Measurements from ENCODE around the gene GAS2L1.

GAS2L1 gene

DNA sequence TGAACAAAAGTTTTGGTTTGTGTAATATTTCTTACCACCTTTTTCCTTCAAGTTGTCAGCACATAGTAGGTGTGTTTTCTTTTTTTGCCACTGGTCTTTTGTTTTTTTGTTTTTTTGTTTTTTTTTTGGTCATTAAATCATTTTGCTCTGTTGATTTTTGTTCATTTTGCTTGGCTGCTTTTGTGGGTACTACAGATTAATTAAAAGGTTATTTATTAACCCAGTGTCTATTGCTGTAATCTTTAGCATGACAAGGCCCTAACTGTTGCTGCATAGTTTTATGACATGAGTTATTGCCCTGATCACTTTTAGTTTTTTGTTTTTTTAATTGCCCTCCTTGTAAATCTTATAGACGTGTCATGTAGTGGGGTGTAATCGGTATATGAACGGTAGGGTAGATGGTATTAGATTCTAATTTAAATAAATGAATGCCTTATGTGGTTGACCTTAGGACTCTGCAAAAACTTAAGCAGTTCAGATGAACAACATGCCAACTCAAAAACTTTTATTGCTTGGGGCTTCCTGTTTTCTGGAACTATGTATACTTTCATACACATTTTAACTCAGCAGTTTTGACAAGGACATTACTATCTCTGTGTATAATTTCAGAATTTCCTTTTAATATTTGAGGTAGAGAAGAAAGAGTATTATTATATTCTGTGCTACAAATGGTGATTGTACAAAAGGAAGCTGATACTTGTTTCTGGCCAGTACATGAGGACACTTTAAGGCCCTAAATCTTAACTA lies 30.5 kb upstream of the GAS2L1 start:
- H3K4me3 ChIP-seq (ENCODE audit: low read depth, low read length): no peak overlapping the region
- no peak for DNase-seq (ENCODE audit: low read depth)
- TF ChIP-seq, protein P1, sequence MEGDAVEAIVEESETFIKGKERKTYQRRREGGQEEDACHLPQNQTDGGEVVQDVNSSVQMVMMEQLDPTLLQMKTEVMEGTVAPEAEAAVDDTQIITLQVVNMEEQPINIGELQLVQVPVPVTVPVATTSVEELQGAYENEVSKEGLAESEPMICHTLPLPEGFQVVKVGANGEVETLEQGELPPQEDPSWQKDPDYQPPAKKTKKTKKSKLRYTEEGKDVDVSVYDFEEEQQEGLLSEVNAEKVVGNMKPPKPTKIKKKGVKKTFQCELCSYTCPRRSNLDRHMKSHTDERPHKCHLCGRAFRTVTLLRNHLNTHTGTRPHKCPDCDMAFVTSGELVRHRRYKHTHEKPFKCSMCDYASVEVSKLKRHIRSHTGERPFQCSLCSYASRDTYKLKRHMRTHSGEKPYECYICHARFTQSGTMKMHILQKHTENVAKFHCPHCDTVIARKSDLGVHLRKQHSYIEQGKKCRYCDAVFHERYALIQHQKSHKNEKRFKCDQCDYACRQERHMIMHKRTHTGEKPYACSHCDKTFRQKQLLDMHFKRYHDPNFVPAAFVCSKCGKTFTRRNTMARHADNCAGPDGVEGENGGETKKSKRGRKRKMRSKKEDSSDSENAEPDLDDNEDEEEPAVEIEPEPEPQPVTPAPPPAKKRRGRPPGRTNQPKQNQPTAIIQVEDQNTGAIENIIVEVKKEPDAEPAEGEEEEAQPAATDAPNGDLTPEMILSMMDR (IDR thresholded peaks at IDR 0.05; ENCODE audit: insufficient read depth, low read depth, low read length, missing control alignments): no peak

DNA sequence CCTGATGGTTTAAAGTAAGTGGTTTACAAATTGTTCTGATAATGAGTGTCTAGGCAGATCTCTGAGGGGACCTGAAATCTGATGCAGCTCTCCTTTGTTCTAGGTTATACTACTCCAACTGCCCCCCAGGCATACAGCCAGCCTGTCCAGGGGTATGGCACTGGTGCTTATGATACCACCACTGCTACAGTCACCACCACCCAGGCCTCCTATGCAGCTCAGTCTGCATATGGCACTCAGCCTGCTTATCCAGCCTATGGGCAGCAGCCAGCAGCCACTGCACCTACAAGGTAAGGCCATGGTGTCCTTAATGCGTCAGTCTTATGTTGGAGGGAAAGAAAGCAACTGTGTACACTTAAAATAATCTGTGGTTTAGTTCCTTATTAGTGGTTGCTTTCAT lies 28.5 kb upstream of the GAS2L1 start:
- H3K4me3 ChIP-seq (ENCODE audit: low read depth, low read length): no peak overlapping the region
- no peak for DNase-seq (ENCODE audit: low read depth)
- TF ChIP-seq, protein P1 (IDR thresholded peaks at IDR 0.05; ENCODE audit: insufficient read depth, low read depth, low read length, missing control alignments): no peak

DNA sequence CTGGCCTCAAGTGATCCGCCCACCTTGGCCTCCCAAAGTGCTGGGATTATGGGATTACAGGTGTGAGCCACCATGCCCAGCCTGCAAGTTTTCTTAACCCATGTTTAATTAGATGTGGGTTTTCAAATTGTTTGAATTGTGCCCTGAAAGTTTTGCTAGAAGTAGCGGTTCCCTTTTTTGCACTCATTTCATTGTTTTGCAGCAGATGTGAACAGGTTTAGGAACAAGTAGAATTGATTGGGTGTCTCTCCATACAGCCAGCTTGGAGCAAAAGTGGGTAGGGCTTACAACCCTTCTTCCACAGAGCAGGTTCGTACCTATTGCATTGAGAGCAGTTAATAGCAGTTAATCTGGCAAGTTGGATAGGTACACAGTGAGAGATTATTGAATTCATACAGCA lies 22.3 kb upstream of the GAS2L1 start:
- TF ChIP-seq, protein P1 (IDR thresholded peaks at IDR 0.05; ENCODE audit: insufficient read depth, low read depth, low read length, missing control alignments): no peak
- DNase-seq (ENCODE audit: low read depth): no peak

DNA sequence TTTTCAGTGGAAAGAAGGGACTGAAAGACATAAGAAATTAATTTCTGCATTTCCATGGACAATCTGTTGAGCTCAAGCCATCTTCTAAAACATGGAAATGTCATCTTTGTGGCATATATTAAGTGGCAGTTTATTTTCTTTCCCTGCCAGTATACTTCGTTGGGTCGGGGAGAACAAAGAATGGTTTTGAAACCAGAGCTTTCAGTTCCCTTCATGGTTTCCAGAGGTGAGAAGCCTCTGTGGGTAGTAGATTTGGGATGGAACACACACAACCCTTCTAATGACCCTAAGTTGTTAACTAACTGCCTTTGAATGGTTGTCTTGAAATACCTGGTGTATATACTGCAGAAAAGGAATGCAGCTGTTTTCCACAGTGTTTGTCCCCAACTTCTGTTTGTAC lies 17.6 kb upstream of the GAS2L1 start:
- no peak overlapping the region for H3K4me3 ChIP-seq (ENCODE audit: low read depth, low read length)
- no peak for DNase-seq (ENCODE audit: low read depth)
- TF ChIP-seq, protein P1 (IDR thresholded peaks at IDR 0.05; ENCODE audit: insufficient read depth, low read depth, low read length, missing control alignments): no peak

More for the DNA sequence above, 22.3 kb upstream of the GAS2L1 start:
- no peak overlapping the region for H3K4me3 ChIP-seq (ENCODE audit: low read depth, low read length)

DNA sequence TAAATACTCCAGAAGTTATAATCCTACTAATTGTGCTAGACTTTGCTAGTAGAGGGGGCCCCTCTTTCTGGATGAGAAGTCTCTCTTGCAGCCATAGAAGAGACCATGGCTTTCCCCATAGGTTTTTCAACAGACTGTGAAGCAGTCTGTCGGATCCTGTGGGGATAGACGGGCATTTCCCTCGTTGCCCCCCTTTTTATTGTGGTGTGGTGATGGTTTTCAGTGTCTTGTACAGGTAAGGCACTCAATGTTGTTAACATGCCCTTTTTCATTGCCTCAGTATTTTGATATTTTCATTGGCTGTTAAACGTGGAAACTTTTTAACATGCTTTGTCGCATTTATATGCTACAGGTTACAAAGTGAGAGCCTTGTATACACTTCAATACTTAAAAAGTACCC lies 16.4 kb upstream of the GAS2L1 start:
- no peak overlapping the region for H3K4me3 ChIP-seq (ENCODE audit: low read depth, low read length)
- TF ChIP-seq, protein P1 (IDR thresholded peaks at IDR 0.05; ENCODE audit: insufficient read depth, low read depth, low read length, missing control alignments): no peak
- DNase-seq (ENCODE audit: low read depth): no peak

DNA sequence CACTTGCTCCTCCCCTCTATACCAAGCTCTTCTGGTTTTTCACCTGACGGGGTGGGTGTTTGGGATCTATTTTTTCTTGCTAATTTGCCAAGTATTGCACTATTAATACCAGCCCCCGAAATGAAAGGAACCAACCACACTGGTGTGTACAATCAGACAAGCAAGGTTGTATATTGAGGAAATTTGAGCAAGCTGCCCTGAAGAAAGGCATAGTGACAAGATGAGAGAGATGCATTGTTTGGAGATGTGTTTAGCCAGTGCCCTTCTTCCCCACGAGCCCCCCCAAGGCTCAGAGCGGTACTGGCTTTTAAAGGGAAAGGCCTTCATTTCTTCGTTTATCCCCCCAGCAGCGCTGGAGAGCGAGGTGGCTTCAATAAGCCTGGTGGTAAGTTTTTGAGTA lies 15.2 kb upstream of the GAS2L1 start:
- TF ChIP-seq, protein P1 (IDR thresholded peaks at IDR 0.05; ENCODE audit: insufficient read depth, low read depth, low read length, missing control alignments): no peak
- H3K4me3 ChIP-seq (ENCODE audit: low read depth, low read length): no peak overlapping the region
- no peak for DNase-seq (ENCODE audit: low read depth)

DNA sequence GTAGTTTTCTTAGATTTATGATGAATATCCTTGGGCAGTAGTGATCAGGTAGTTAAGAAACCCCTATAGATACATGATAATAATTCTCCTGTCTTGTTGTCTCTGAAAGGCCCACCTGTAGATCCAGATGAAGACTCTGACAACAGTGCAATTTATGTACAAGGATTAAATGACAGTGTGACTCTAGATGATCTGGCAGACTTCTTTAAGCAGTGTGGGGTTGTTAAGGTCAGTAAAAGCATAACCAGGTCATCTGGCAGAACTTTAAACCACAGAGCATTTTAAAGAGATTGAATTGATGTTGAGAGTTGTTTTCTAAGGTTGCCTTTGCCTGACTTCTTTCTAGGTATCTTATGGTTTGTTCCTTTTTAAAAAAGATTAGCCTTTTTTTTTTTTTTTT lies 14.1 kb upstream of the GAS2L1 start:
- DNase-seq (ENCODE audit: low read depth): no peak
- H3K4me3 ChIP-seq (ENCODE audit: low read depth, low read length): no peak overlapping the region
- TF ChIP-seq, protein P1 (IDR thresholded peaks at IDR 0.05; ENCODE audit: insufficient read depth, low read depth, low read length, missing control alignments): no peak
